OCI-M2 (cell line): ENCODE data around the gene STK38L.
"Not testable (repeated sequence)": the region's sequence is repeated elsewhere in the genome, so short reads cannot be mapped to it uniquely, and the experiment has no call there.

Source experiments
- DNase-seq: peaks from one replicate; lab custom pipeline; 2025; ENCODE audit not compliant: unreplicated experiment; lab: John Stamatoyannopoulos, UW

Gene STK38L

DNA sequence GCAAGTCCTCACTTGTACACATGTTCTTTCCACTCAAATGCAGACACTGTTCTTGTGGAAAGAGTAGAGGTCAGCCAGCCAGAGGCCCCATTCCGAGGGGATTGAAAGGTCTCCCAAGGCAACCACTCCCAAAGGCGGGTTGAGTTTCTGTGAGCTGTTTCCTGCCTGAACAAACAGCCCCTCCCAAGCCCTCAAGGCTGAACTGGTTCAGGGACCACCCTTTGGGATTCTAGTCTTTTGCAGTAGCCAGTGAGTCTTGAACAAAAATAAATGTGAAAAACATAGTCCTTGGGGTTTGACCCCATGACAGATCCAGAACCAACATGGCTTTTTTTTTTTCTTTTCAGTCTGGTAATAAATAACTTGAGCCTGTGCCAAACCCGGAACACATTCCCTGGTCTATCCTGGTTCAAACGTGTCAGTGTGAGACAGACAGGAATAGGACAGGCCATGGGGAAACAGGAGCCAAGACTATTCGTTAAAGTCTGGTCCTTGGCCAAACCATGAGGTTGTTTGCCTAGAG, 17.6 kb upstream of the STK38L start:
- DNase-seq: no peak

DNA sequence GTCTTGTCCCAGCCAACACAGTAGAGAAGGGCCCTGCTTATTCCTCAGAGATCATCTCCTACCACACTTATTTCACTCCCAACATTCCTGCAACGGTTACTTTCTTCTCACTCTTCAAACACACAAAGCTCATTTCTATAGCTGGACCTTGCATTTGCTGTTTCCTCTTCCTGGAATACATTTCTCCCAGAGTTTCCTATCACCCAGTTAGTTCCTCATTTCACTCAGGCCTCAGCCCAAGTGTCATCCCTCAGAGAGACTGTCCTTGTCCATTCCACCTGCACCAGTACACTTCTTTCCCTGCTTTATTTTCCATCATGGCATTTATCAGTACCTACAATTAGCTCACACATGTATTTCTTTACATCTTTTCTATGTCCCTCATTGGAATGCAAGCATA, 14.7 kb upstream of the STK38L start:
- DNase-seq: no peak

DNA sequence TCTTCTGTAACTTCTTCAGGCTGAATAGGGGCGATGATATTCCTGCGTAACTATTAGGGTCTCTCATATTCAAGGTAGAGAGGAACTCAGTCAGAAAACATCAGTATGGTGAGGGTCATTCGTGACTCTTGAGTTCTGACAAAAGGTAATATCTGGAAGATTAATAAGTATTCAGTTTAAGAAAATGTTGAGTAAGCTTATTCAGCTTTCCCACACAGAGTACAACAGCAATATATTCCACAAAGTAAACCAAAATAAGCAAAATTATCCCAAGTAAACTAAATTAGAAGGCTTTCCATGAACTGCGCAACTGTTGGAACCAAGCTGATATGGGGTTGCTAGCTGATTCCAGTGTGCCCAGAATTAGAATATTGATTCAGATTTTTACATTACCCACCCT, 12.7 kb upstream of the STK38L start:
- not testable (repeated sequence) for DNase-seq

GRCh38 chr12:27233814-27234213, 10.3 kb upstream of the STK38L start:
- no peak for DNase-seq

DNA sequence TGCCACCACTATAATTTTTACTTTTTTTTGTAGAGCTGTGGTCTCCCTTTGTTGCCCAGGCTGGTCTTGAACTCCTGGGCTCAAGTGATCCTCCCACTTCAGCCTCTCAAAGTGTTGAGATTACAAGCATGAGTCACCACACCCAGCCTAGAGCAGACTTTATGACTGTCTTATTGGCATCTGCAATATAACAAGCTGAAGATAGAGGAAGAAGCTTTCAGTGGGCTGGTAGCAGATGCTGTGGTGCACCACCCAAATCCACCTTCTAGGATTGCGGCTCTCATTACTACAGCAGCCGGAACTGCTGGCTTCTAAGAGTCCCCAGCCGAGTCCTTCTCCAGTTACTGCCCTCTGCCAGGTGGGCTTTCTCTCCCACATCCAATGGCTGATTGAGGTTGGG, 7.6 kb upstream of the STK38L start:
- no peak for DNase-seq

DNA sequence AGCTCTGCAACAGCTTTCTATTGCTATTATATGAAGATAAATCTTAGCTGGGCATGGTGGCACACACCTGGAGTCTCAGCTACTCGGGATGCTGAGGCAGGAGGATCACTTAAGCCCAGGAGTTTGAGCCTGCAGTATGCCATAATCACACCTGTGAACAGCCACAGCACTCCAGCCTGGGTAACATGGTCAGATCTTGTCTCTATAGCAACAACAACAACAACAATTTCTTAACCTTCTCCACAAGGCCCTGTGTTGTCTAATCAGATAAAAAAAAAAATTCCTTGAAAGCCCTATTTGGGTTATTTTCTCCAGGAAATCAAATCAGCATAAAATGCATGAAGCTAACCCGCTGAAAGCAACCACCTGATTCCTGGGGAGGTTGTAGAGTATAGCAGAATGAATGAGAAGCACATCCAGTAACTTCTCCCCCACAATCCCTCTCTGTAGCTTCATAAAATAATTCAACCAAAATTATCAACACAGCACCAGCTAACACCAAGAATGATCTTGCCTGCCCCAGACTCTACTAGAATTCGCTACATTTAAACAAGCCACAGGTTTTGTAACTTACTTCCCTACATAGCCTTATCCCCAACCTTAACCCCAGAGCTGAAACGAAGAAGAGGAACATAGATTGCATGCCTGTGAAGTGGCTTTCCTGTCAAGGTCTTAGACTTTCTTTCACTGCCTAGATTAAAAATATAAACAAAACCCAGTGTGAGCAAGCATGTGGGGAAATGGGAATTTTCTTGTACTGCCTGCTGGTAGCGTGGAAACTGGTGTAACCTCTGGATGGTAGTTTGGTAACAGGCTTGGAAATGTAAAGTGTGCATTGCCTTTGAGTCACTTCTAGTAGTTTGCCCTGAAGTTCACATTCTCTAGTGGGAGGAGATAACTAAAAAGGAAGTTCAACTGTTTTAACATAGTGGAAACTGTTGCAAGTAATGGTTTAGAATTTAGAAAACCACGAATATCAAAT, 6.0 kb upstream of the STK38L start:
- DNase-seq: no peak

GRCh38 chr12:27243006-27243405, 1.1 kb upstream of the STK38L start:
- no peak for DNase-seq

- DNase-seq: no peak
Observed at GRCh38 chr12:27244689-27245488, 803 bp downstream of the STK38L start.

- no peak for DNase-seq
Observed at GRCh38 chr12:27246141-27246540, 2.1 kb downstream of the STK38L start.

DNA sequence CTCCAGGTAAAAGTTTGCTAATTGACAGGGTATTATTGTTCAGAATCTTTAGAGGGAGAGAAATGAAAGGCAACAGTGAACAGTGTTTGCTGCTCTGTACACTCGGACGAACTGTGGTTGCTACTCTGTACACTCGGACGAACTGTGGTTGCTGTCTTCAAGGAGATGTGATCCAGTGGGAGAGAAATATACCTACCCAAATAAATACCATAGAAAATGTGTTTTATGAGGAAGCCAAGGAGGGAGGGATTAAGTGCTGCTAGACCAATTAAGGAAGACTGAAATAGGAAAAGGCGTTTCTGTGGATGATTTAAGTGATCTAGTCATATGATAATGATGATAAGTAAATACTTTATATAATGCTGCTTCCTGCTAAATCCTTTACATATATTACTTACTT, 2.7 kb downstream of the STK38L start:
- DNase-seq: no peak

DNA sequence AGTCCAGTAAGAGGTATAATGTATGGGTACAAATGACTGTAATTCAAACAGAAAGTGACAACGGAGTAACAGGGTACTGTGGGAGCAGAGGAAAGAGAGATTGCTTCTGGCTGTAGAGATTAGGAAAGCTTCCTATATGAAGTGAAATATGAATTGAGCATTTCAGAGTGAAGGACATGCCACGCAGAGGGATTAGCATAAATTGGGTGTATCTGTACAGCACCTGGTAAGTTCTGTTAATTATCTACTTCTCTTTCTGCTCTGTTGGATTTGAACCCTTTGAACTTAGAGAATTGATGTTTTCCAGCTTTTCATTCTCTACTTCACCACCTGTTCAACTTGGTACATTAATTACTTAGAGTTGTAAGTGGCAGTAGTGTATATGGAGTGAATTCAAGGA, 8.8 kb downstream of the STK38L start:
- DNase-seq: no peak

- no peak for DNase-seq
Observed at GRCh38 chr12:27253347-27253746, 9.3 kb downstream of the STK38L start.

- DNase-seq: no peak
Observed at GRCh38 chr12:27255806-27256205, 11.7 kb downstream of the STK38L start.

- no peak for DNase-seq
Observed at GRCh38 chr12:27257104-27257843, 13.2 kb downstream of the STK38L start.

DNA sequence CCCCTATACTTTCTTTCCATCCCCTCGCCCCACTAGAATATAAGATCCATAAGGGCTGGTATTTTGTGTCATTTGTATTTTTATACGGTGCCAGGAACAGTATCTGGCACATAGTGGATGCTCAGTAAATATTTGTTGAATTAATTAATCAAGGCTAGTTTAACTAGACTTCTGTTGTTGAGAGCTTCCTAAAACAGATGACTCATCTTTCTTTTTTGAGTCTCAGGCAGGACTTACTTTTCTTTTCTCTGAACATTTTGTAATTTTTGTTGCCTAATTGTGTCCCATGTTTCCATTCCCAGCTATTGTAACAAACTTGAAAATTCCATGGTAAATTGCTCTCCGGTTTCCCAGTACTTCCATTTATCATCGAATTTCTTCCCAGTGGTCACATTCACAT, 16.7 kb downstream of the STK38L start:
- no peak for DNase-seq

DNA sequence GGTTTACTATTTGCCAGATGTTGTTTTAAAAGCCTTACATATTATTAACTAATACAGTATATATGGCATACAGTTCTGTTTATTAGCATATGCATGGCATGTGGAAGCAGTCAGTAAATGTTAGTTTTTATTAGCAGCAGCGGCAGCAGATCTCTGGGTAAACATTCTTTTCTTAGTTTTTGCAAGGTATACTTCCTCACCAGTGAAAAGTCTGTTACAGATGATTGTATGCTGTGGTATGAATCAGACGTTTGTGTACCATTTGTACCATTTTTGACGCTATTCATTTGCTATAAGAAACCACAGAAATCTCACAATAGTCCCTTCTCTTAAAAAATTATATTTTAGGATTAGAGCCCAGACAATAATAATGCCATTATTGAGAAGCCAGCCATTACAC, 17.8 kb downstream of the STK38L start:
- no peak for DNase-seq

- DNase-seq: no peak
Observed at GRCh38 chr12:27270148-27270547, 26.1 kb downstream of the STK38L start.

DNA sequence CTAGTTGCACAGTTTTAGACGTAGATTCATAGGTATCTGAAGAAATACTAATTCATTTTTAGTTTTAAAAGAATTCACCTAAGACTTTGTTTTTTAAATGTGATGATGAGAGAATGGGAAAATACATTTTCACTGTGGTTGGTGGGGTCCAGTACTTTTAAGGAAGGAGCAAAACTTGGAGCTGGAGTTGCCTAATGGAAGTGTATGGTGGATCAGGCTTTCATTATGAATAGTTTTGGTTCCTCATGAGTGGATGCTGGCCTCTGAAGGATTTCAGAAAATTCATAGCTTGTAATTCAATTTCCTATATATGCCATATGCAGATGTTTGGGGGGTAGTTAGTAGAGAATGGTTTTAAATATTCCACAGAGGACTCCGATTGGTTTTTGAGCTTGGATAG, 27.1 kb downstream of the STK38L start:
- DNase-seq: no peak

DNA sequence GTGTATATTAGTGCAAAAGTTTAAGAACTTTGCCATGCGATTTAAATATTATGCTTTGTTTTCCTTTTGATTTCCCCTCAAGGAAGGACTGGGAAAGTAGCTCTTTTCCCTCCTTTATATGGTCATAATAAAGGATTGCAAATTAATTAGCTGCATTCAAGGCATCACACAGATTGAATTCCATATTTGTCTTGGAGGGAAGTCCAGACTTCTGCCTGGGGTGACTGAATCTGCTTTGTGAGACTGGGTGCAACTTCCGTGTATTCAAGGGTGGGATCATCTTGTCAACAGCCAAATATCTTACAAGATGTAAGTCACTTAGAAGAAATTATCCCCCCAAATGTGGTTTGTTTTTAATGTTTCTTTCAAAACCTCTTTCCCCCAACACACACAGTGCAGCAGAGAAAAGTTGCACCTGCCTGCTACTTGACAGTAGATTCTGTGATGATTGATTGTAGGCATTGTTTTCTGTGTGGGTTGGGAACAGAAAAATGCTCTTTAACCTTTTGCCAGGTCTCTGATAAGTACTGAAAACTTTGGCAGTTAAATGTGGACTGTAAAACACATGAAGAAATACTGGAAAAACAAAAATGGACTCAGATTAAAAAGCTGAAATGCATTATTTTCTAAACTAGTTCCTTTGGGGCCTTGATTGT, 28.4 kb downstream of the STK38L start:
- DNase-seq: no peak

DNA sequence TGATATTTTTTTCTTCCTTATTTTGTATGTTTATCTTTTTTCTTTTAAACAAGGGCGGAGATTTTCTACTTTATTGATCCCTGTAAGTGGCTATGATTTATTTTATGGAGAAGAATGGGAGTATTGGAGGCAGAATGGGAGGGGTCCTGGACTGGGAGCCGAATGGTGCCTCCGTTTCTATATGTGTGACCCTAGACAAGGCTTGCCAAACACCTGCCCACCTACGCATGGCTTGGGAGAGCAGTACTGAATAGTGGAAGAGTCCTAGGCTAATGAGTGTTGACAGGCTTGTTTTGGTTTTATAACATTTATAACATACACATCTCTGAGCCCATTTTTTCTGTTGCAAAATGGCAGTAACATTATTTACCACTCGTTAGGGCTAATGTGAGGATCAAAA, 29.0 kb downstream of the STK38L start:
- DNase-seq: no peak

DNA sequence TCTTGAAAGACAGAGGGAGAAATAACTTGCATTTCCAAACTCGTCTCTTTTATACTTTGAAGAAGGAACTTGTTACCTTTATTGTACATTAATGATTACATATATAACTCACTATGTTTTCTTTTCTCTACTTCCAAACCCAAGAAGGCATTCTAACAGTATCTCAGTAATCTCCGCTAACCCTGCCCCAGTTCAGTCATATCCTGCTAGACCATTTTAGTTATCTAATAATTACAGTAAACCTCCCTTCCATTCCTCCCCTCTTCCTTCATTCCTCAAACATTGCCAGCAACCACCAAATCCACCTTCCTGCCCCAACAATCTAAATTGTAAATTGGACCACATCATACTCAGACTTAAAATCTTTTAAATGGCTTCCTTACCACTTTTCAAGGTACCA, 30.6 kb downstream of the STK38L start:
- no peak for DNase-seq
